ENCODE results near the gene PHETA2. TPM values are rescaled to one million over a fixed set of nuclear protein-coding genes. Genes with fewer than 3 reads are reported as not detected.
A peak's percentile ranks its signal among the peaks of the same experiment; 100 is the strongest.
"Not testable (repeated sequence)": the region's sequence is repeated elsewhere in the genome, so short reads cannot be mapped to it uniquely, and the experiment has no call there.

The PHETA2 gene
- total and polyA plus RNA-seq, 12 donors = 2.3 to 7.0 (median 3.4) TPM

GRCh38 chr22:42090596-42091454 lies 16.8 kb downstream of the PHETA2 start, which contains the start of gene NDUFA6:
NDUFA6 (minus strand) TSS chr22:42090772; CDS start chr22:42090744, 28 bp downstream.
- Histone ChIP-seq H3K27me3 (no peaks in the 10 kb centered on the region), H3K9me3 (peaks cover 0 to 4% (median 0%) of the 10 kb centered on the region in 11 donors), H3K4me3 (peak within 1 kb of the TSS; percentile 68 to 100 (median 89)), H3K27ac (peak within 1 kb of the TSS; percentile 95 to 100 (median 98)), H3K36me3 (peaks cover 0 to 24% (median 15%) of the 10 kb centered on the region in 9 donors), H3K4me1 (peaks cover 8 to 46% (median 40%) of the 10 kb centered on the region in 9 donors)
- ATAC-seq (peak; percentile 97 to 99 (median 98)), DNase-seq (peak; percentile 98 to 99)
- TF ChIP-seq CTCF (IDR thresholded peaks at IDR 0.05) = peak; percentile 81 to 99 (median 95)
- WGBS, 2 donors = 0% methylated on average over 71 of the region's 71 CpGs
- intact Hi-C loops (cut with DNase I) = loop anchor here in 9 of 10 donors (1.0 to 10.0 kb wide), 8 partner anchors 11 to 348 kb away; partner anchors contain the start of genes NFAM1 (in 2 of the 9) and SMDT1 (in 2 of the 9)

GRCh38 chr22:42091455-42091782 lies 17.4 kb downstream of the PHETA2 start:
- peak overlapping the region; percentile 33 to 100 (median 89) for H3K4me3 ChIP-seq
- no peaks in the 10 kb centered on the region for H3K27me3 ChIP-seq
- intact Hi-C loops (cut with DNase I) = loop anchor here in 9 of 10 donors (2.0 to 10.0 kb wide), 5 partner anchors 341 to 347 kb away; partner anchors contain the start of gene NFAM1 (in 2 of the 9)
- no peak for TF ChIP-seq CTCF (IDR thresholded peaks at IDR 0.05)
- H3K9me3 ChIP-seq = peaks cover 0 to 5% (median 0%) of the 10 kb centered on the region in 11 donors
- peaks cover 5 to 40% (median 34%) of the 10 kb centered on the region in 9 donors for H3K4me1 ChIP-seq
- peaks cover 0 to 19% (median 9%) of the 10 kb centered on the region in 9 donors for H3K36me3 ChIP-seq
- H3K27ac ChIP-seq = peak overlapping the region; percentile 69 to 100 (median 98)
- 36% methylated on average over 7 of the region's 7 CpGs for WGBS, 2 donors
- no peak for DNase-seq
- peak in 1 of 8 donors; percentile 2 for ATAC-seq

GRCh38 chr22:42101199-42101598 lies 27.2 kb downstream of the PHETA2 start:
- H3K36me3 ChIP-seq = peaks cover 0 to 32% (median 0%) of the 10 kb centered on the region in 9 donors
- TF ChIP-seq CTCF (IDR thresholded peaks at IDR 0.05) = no peak
- no peaks in the 10 kb centered on the region for H3K4me1 ChIP-seq
- no peak overlapping the region for H3K27ac ChIP-seq
- DNase-seq = no peak
- H3K27me3 ChIP-seq = no peaks in the 10 kb centered on the region
- intact Hi-C loops (cut with DNase I) = no loop called here
- no peak overlapping the region for H3K4me3 ChIP-seq
- H3K9me3 ChIP-seq = peaks cover 0 to 92% (median 42%) of the 10 kb centered on the region in 11 donors
- no peak for ATAC-seq
- 96 to 97% methylated on average over 3 of the region's 3 CpGs for WGBS, 2 donors

GRCh38 chr22:42104332-42104860 lies 30.3 kb downstream of the PHETA2 start:
- DNase-seq; H3K4me1 ChIP-seq; ATAC-seq; H3K4me3 ChIP-seq; H3K27ac ChIP-seq; intact Hi-C loops (cut with DNase I); H3K27me3 ChIP-seq: not testable (repeated sequence)
- WGBS, 2 donors = 95 to 97% methylated on average over 6 of the region's 6 CpGs
- peaks cover 0 to 21% (median 0%) of the 10 kb centered on the region in 9 donors for H3K36me3 ChIP-seq
- H3K9me3 ChIP-seq = peaks cover 0 to 64% (median 39%) of the 10 kb centered on the region in 11 donors

Data from heart right ventricle (tissue), 16 donors.